Activated naive CD8-positive, alpha-beta T cell treated with anti-CD3 and anti-CD28 coated beads, Interleukin-2, amount 50 U/mL, for 24 hours (primary cell): ENCODE measurements around the gene ATF4.

ENCODE experiments used
- ATAC-seq: fragments of 150-1000 bp; cut with Tn5 transposase; one replicate; pipeline ENCODE4 v1.10.0; 2021
- DNase-seq: peaks from one replicate; pipeline ENCODE4 v3.0.0; 2021
- H3K27ac Mint-ChIP-seq: one replicate; pipeline ENCODE4 v1.8.0; 2021; ENCODE audit warnings: mild to moderate bottlenecking, mixed read lengths
- H3K27me3 Mint-ChIP-seq: one replicate; pipeline ENCODE4 v1.8.0; 2021; ENCODE audit warnings: mixed read lengths
- H3K36me3 Mint-ChIP-seq: one replicate; pipeline ENCODE4 v1.8.0; 2021; ENCODE audit warnings: low read depth, mixed read lengths
- H3K4me1 Mint-ChIP-seq: one replicate; pipeline ENCODE4 v1.8.0; 2021; ENCODE audit warnings: mixed read lengths
- H3K4me3 Mint-ChIP-seq: one replicate; pipeline ENCODE4 v1.8.0; 2021; ENCODE audit warnings: mild to moderate bottlenecking, moderate library complexity, mixed read lengths
- H3K9me3 Mint-ChIP-seq: one replicate; pipeline ENCODE4 v1.8.0; 2021; ENCODE audit warnings: mixed read lengths

ATF4 gene

GRCh38 chr22:39535831-39536449 is 15.6 kb downstream of the ATF4 start:
- Mint-ChIP-seq H3K27me3 (no peaks in the 10 kb centered on the region), H3K36me3 (peaks cover 12% of the 10 kb centered on the region), H3K4me1 (peaks cover 27% of the 10 kb centered on the region), H3K27ac (no peak overlapping the region), H3K4me3 (no peak overlapping the region), H3K9me3 (no peaks in the 10 kb centered on the region)
- ATAC-seq: no peak
- DNase-seq: no peak

DNA sequence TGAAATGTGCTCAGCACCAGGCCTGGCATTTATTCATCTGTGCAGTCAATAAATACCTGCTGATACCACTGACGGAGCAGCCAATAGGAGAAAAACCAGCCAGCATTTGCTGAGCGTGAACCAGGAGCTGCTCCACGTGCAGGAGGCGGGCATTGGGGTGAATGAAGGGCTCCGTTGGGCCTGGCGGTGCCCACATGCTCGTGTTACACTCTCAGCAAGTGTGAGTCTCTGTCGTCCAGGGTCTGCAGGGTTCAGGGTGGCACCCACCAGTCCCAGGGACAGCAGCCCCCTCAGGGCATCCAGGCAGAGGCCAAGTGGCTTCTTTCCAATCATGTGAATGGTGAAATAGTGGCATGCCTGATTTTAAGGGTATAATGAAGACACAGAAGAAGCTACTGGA is 16.3 kb downstream of the ATF4 start:
- Mint-ChIP-seq H3K4me1 (peaks cover 20% of the 10 kb centered on the region), H3K4me3 (no peak overlapping the region), H3K27ac (no peak overlapping the region), H3K9me3 (no peaks in the 10 kb centered on the region), H3K36me3 (peaks cover 7% of the 10 kb centered on the region), H3K27me3 (no peaks in the 10 kb centered on the region)
- ATAC-seq (no peak), DNase-seq (no peak)

GRCh38 chr22:39537975-39538374 is 17.6 kb downstream of the ATF4 start:
- H3K4me3 Mint-ChIP-seq: no peak overlapping the region
- DNase-seq (no peak), ATAC-seq (no peak)
- H3K27ac Mint-ChIP-seq: no peak overlapping the region
- H3K36me3 Mint-ChIP-seq: no peaks in the 10 kb centered on the region
- H3K4me1 Mint-ChIP-seq: peaks cover 11% of the 10 kb centered on the region
- no peaks in the 10 kb centered on the region for H3K9me3 Mint-ChIP-seq
- H3K27me3 Mint-ChIP-seq: peaks cover 3% of the 10 kb centered on the region

- H3K4me3 Mint-ChIP-seq: no peak overlapping the region
- H3K36me3 Mint-ChIP-seq: no peaks in the 10 kb centered on the region
- no peaks in the 10 kb centered on the region for H3K9me3 Mint-ChIP-seq
- peaks cover 28% of the 10 kb centered on the region for H3K27me3 Mint-ChIP-seq
- peaks cover 10% of the 10 kb centered on the region for H3K4me1 Mint-ChIP-seq
- DNase-seq: no peak
- H3K27ac Mint-ChIP-seq: no peak overlapping the region
- no peak for ATAC-seq
Observed at GRCh38 chr22:39543095-39543494, 22.7 kb downstream of the ATF4 start.

GRCh38 chr22:39545386-39546365 is 25.3 kb downstream of the ATF4 start:
- H3K9me3 Mint-ChIP-seq: no peaks in the 10 kb centered on the region
- no peak for ATAC-seq
- H3K27me3 Mint-ChIP-seq: peaks cover 45% of the 10 kb centered on the region
- H3K4me1 Mint-ChIP-seq: peaks cover 10% of the 10 kb centered on the region
- no peak overlapping the region for H3K4me3 Mint-ChIP-seq
- peak; percentile 75 for DNase-seq
- no peak overlapping the region for H3K27ac Mint-ChIP-seq
- H3K36me3 Mint-ChIP-seq: no peaks in the 10 kb centered on the region

GRCh38 chr22:39546889-39547586 is 26.7 kb downstream of the ATF4 start:
- Mint-ChIP-seq H3K36me3 (no peaks in the 10 kb centered on the region), H3K9me3 (no peaks in the 10 kb centered on the region), H3K27me3 (peaks cover 48% of the 10 kb centered on the region), H3K4me3 (no peak overlapping the region), H3K27ac (no peak overlapping the region), H3K4me1 (peaks cover 10% of the 10 kb centered on the region)
- no peak for ATAC-seq
- DNase-seq: no peak

GRCh38 chr22:39547587-39547947 is 27.2 kb downstream of the ATF4 start:
- Mint-ChIP-seq H3K27ac (no peak overlapping the region), H3K4me1 (peaks cover 10% of the 10 kb centered on the region), H3K4me3 (no peak overlapping the region), H3K9me3 (no peaks in the 10 kb centered on the region), H3K36me3 (no peaks in the 10 kb centered on the region), H3K27me3 (peaks cover 48% of the 10 kb centered on the region)
- DNase-seq (no peak), ATAC-seq (no peak)

- peaks cover 5% of the 10 kb centered on the region for H3K4me1 Mint-ChIP-seq
- H3K36me3 Mint-ChIP-seq: no peaks in the 10 kb centered on the region
- ATAC-seq: no peak
- H3K27me3 Mint-ChIP-seq: peaks cover 44% of the 10 kb centered on the region
- no peak overlapping the region for H3K27ac Mint-ChIP-seq
- DNase-seq: no peak
- no peak overlapping the region for H3K4me3 Mint-ChIP-seq
- no peaks in the 10 kb centered on the region for H3K9me3 Mint-ChIP-seq
Observed at GRCh38 chr22:39553429-39553828, 33.1 kb downstream of the ATF4 start.

- Mint-ChIP-seq H3K4me3 (no peak overlapping the region), H3K27ac (no peak overlapping the region), H3K4me1 (peaks cover 7% of the 10 kb centered on the region), H3K36me3 (no peaks in the 10 kb centered on the region), H3K9me3 (no peaks in the 10 kb centered on the region), H3K27me3 (peaks cover 45% of the 10 kb centered on the region)
- ATAC-seq: no peak
- no peak for DNase-seq
Observed at GRCh38 chr22:39554151-39554550, 33.8 kb downstream of the ATF4 start.

GRCh38 chr22:39556970-39557841 is 36.8 kb downstream of the ATF4 start:
- H3K9me3 Mint-ChIP-seq: no peaks in the 10 kb centered on the region
- H3K36me3 Mint-ChIP-seq: no peaks in the 10 kb centered on the region
- H3K4me3 Mint-ChIP-seq: peak overlapping the region; percentile 53
- ATAC-seq: no peak
- peaks cover 7% of the 10 kb centered on the region for H3K4me1 Mint-ChIP-seq
- peak; percentile 45 for DNase-seq
- peak overlapping the region; percentile 41 for H3K27ac Mint-ChIP-seq
- H3K27me3 Mint-ChIP-seq: peaks cover 38% of the 10 kb centered on the region

DNA sequence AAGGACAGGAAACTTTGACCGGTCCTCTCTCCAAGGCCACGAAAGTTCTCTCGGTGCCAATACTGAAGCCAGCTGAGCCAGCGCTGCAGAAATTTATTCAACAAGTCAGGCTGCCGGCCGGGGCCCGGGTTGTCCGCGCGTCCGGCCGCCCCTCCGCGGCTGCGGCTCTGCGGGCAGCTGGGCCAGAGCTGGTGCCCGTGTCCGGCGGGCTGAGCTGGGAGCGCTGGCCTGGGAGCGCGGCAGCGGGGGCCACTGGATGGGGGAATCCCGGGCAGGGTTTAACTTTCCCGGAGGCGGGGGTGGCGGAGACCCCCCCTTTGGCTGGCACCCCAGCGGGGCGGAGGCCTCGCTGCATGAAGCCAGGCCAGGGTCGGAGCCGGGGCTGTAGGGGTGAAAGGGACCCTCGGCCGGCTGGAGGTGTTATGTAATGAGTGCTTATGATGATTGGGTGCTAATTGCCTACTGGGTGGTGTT is 37.9 kb downstream of the ATF4 start:
- H3K36me3 Mint-ChIP-seq: no peaks in the 10 kb centered on the region
- H3K4me3 Mint-ChIP-seq: no peak overlapping the region
- DNase-seq (no peak), ATAC-seq (no peak)
- H3K4me1 Mint-ChIP-seq: peaks cover 7% of the 10 kb centered on the region
- H3K27me3 Mint-ChIP-seq: peaks cover 29% of the 10 kb centered on the region
- H3K9me3 Mint-ChIP-seq: no peaks in the 10 kb centered on the region
- no peak overlapping the region for H3K27ac Mint-ChIP-seq

DNA sequence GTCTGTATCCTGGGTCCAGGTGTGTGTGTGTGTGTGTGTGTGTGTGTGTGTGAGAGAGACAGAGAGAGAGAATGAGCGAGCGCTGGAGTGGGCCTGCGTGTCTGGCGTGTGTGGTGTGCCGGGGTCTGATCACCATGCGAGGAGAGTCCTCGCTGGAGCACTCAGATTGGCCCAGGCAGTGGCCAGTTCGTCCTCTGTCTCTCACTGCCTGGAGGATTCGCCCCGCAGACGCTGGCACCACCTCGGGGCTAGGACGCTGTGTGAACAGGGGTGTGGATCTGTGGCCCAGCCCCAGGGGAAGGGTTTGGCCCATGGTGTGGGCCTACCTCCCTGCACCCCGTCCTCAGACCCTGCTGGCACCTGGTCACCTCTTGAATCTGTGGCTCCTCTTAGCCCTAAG is 38.6 kb downstream of the ATF4 start:
- ATAC-seq (no peak), DNase-seq (no peak)
- H3K9me3 Mint-ChIP-seq: no peaks in the 10 kb centered on the region
- H3K36me3 Mint-ChIP-seq: no peaks in the 10 kb centered on the region
- H3K27me3 Mint-ChIP-seq: peaks cover 29% of the 10 kb centered on the region
- peaks cover 7% of the 10 kb centered on the region for H3K4me1 Mint-ChIP-seq
- H3K4me3 Mint-ChIP-seq: no peak overlapping the region
- no peak overlapping the region for H3K27ac Mint-ChIP-seq

GRCh38 chr22:39559456-39560105 is 39.2 kb downstream of the ATF4 start:
- no peak for ATAC-seq
- no peaks in the 10 kb centered on the region for H3K9me3 Mint-ChIP-seq
- no peak overlapping the region for H3K4me3 Mint-ChIP-seq
- peaks cover 29% of the 10 kb centered on the region for H3K27me3 Mint-ChIP-seq
- no peaks in the 10 kb centered on the region for H3K36me3 Mint-ChIP-seq
- DNase-seq: peak; percentile 36
- no peak overlapping the region for H3K27ac Mint-ChIP-seq
- peaks cover 7% of the 10 kb centered on the region for H3K4me1 Mint-ChIP-seq
